Activated T-cell treated with anti-CD3 and anti-CD28 coated beads, Interleukin-2, amount 50 U/mL, for 4 hours (primary cell): ENCODE results near the gene TEX9. TPM values are rescaled to one million over a fixed set of nuclear protein-coding genes. Genes with fewer than 3 reads are reported as not detected.

Experiments
- ATAC-seq, 2 donors: fragments of 200-7000 bp; cut with Tn5 transposase; one replicate each; pipeline ENCODE4 v1.10.0; 2021
- DNase-seq: peaks from one replicate; pipeline ENCODE4 v3.0.0-alpha.2; 2020
- H3K27me3 Mint-ChIP-seq: one replicate; pipeline ENCODE4 v1.8.0; 2021; ENCODE audit warnings: low read depth, mixed read lengths
- H3K36me3 Mint-ChIP-seq: one replicate; pipeline ENCODE4 v1.8.0; 2022; ENCODE audit warnings: mixed read lengths; ENCODE audit not compliant: insufficient read depth
- H3K4me1 Mint-ChIP-seq: one replicate; pipeline ENCODE4 v1.8.0; 2021; ENCODE audit warnings: low read depth, mixed read lengths
- H3K4me3 Mint-ChIP-seq: one replicate; pipeline ENCODE4 v1.8.0; 2021; ENCODE audit warnings: mild to moderate bottlenecking, moderate library complexity, mixed read lengths
- H3K9me3 Mint-ChIP-seq: one replicate; pipeline ENCODE4 v1.8.0; 2021; ENCODE audit warnings: mixed read lengths
- total RNA-seq, 3 donors: library from RNA; stranded (reverse); gene quantifications; one replicate each; pipeline ENCODE4 v1.2.1, GENCODE V29; 2021

TEX9 gene
- total RNA-seq, 3 donors from 2014 or later, result 0.63 to 1.1 (median 0.94) TPM

DNA sequence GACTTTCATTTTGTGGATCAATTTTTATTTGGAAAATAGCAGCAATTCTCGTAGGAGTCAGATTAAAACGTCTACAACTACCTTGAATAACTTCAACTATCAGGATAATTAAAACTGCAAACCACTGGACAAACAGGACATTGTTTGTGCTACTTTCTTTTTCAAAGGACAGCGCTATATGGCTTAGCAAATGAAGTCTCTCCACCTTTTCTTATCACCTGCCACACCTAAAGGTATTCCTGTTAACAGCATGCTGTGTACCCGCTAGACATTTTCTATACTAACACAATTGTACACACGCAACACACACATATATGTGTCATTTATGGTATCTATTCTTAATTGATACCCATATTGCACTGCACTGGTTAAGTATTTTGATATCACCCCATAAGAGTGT, 80.5 kb downstream of the TEX9 start:
- no peaks in the 10 kb centered on the region for H3K27me3 Mint-ChIP-seq
- no peak overlapping the region for H3K4me3 Mint-ChIP-seq

DNA sequence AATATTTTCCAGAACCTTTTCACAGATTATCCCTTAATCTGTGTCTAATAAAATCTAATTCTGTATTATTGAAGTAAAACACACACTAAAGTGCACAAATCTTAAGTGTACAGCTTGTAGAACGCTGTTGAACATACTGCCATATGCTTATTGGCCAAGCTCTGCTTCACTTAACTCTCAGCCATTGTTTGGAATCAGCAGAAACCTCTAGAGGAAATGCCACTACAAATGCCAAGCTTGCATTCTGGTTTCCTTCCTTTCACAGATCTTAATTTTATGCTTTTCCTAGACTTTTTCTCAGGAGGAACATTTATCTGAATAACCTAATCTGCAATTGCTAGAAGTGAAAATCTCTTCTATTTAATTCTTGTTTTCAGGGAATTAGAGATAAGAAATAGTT, 89.6 kb downstream of the TEX9 start:
- DNase-seq (no peak), ATAC-seq (no peak)
- no peak overlapping the region for H3K4me3 Mint-ChIP-seq
- H3K36me3 Mint-ChIP-seq, result no peaks in the 10 kb centered on the region
- peaks cover 12% of the 10 kb centered on the region for H3K27me3 Mint-ChIP-seq
- peaks cover 7% of the 10 kb centered on the region for H3K9me3 Mint-ChIP-seq
- H3K4me1 Mint-ChIP-seq, result no peaks in the 10 kb centered on the region

More for the DNA sequence above, 80.5 kb downstream of the TEX9 start:
- ATAC-seq (no peak), DNase-seq (no peak)
- Mint-ChIP-seq H3K9me3 (peaks cover 3% of the 10 kb centered on the region), H3K36me3 (no peaks in the 10 kb centered on the region), H3K4me1 (no peaks in the 10 kb centered on the region)

DNA sequence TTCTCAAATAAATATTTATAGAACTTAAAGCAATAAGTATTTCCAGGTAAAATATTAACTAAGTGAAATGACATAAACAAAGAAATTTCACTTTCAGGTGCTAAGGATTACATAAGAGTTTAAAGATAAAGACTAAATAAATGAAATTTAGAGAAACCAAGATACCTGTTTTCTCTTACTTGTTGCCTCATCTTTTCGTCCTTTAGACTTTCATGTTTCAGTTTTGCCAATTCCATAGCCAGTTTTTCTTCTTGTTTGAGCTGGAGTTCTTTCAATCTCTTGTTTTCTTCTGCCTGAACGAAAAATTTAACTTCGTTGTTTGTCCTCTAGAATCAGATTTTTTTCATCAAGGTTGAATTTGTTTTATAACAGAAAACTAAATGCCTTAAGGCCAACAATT, 91.0 kb downstream of the TEX9 start:
- peaks cover 7% of the 10 kb centered on the region for H3K9me3 Mint-ChIP-seq
- no peak overlapping the region for H3K4me3 Mint-ChIP-seq
- H3K27me3 Mint-ChIP-seq, result peaks cover 10% of the 10 kb centered on the region
- DNase-seq, result no peak
- no peak for ATAC-seq
- H3K36me3 Mint-ChIP-seq, result no peaks in the 10 kb centered on the region
- no peaks in the 10 kb centered on the region for H3K4me1 Mint-ChIP-seq

DNA sequence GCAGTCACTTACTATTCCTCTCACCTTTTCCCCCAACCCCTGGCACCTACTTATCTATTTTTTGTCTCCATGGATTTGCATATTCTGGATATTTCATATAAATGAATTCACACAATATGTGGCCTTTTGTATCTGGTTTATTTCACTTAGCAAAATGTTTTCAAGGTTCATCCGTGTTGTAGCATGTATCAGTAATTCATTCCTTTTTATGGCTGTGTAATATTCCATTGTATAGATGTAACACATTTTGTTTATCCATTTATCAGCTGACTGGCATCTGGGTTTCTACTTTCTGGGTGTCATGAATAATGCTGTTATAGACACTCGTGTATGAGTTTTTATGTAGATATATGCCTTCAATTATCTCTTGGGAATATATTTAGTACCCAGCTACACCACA, 93.9 kb downstream of the TEX9 start:
- Mint-ChIP-seq H3K27me3 (peaks cover 17% of the 10 kb centered on the region), H3K9me3 (peaks cover 7% of the 10 kb centered on the region)

DNA sequence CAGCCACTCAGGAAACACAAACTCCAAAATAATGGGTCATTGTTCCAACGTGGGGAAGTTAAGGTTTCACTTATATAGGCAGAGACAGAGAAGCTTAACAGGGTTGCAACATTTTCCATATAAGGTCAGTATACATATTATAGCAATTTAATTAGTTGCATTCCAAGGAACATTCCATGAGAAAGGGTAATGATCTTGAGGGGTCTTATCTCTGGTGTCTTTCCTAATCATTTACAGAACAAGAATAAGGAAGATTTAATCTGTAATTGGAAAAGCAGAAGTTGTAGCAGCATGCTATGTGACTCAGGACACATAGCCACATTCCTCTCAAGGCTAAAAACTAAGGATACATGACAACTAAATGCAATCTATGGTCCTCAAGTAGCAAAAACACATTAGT, 94.8 kb downstream of the TEX9 start:
- Mint-ChIP-seq H3K4me1 (peaks cover 8% of the 10 kb centered on the region), H3K9me3 (peaks cover 7% of the 10 kb centered on the region)

More for the DNA sequence above, 93.9 kb downstream of the TEX9 start:
- H3K36me3 Mint-ChIP-seq, result no peaks in the 10 kb centered on the region
- H3K4me3 Mint-ChIP-seq, result no peak overlapping the region
- ATAC-seq (no peak), DNase-seq (no peak)
- H3K4me1 Mint-ChIP-seq, result no peaks in the 10 kb centered on the region

DNA sequence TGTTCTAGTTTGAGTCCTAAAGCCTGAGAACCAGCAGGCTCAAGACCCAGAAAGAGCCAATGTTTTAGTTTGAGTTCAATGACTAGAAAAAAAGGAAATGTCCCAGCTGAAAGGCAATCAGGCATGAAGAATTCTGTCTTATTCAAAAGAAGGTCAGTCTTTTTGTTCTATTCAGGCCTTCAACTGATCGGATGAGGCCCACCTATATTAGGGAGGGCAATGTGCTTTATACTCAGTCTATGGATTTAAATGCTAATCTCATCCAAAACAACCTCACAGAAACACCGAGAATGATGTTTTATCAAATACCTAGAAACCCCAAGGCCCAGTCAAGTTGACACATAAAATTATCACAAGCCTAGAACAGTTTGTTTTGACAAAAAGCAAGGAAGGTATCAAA, 95.7 kb downstream of the TEX9 start:
- ATAC-seq, result no peak
- Mint-ChIP-seq H3K4me3 (no peak overlapping the region), H3K36me3 (no peaks in the 10 kb centered on the region), H3K9me3 (peaks cover 7% of the 10 kb centered on the region), H3K4me1 (peaks cover 10% of the 10 kb centered on the region), H3K27me3 (peaks cover 30% of the 10 kb centered on the region)
- no peak for DNase-seq

More for the DNA sequence above, 94.8 kb downstream of the TEX9 start:
- ATAC-seq (no peak), DNase-seq (no peak)
- peaks cover 25% of the 10 kb centered on the region for H3K27me3 Mint-ChIP-seq
- H3K4me3 Mint-ChIP-seq, result no peak overlapping the region
- no peaks in the 10 kb centered on the region for H3K36me3 Mint-ChIP-seq

DNA sequence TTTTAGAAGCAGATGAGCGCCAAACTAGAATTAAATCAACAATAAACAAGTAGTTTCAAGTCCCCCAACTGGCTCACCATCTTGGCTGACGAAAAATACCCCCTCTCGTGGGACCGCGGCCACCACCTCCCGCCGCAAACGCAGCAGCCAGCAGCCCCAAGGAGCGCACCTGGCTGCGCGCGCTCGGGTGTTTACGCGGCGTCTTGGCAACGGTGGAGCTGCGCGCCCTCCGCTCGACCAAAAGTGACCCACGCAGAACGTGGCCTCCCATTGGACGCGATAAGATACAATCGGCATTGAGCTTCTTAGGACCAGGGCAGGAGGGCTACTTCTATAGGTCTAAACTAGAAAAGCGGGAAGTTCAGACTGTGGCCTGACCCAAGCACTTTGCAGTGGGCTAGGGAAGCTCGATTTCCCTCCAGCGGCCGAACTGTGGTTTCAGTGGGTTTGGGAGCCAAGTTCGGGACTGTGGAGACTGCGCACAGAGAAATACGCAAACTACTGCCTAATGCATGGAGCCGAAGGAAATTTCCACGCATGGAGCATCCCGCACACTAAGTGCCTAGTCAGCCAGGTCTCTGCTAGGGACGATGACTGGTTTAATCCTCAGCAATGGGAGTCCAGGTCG, 99.8 kb downstream of the TEX9 start, which contains the start of gene MNS1:
MNS1 (minus strand) TSS at position 245 of the 628 bp plus-strand sequence; CDS start at position 80, 165 bp downstream.
- peak within 1 kb of the TSS; percentile 83 for H3K4me3 Mint-ChIP-seq
- H3K9me3 Mint-ChIP-seq, result no peaks in the 10 kb centered on the region
- ATAC-seq (peak; percentile 97), DNase-seq (peak; percentile 27)
- H3K4me1 Mint-ChIP-seq, result peaks cover 20% of the 10 kb centered on the region
- peaks cover 26% of the 10 kb centered on the region for H3K27me3 Mint-ChIP-seq
- H3K36me3 Mint-ChIP-seq, result no peaks in the 10 kb centered on the region

DNA sequence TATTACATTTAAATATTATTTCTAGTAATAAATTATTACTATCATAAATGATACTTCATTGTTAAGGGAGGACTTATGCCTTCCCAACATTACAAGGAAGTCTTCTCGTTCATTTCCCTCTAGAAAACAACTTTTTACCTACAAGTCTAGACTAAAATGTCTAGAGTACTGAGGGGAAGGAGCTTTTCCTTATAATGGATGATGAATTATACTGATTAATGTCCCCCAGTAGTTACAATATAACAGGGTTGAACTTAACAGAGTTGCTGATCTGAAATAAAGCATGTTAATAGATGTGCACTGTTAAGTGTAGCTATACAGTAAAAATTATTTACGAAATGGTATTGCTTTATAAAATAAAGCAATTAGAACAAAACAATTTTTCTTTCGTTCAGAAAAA, 102.4 kb downstream of the TEX9 start:
- Mint-ChIP-seq H3K4me3 (no peak overlapping the region), H3K4me1 (peaks cover 20% of the 10 kb centered on the region), H3K36me3 (no peaks in the 10 kb centered on the region), H3K27me3 (peaks cover 26% of the 10 kb centered on the region), H3K9me3 (no peaks in the 10 kb centered on the region)
- no peak for DNase-seq
- ATAC-seq, result no peak

DNA sequence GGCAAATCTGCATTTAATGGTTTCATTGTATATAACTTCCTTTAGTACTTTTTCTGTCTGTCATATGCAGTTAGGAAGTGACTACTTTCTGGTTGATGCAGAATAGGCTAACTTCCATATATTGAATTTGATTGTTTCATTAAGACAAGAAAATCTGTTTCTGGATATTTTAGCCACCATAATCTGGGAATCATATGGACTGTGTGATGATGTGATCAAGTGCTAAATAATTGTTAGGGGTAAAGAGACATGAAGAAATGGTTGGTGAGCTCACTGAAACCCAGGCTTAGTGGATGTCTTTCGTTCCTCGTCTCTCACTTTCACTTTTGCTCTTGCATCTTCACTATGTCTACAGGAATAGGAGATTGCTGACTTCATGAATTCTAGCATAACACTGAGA, 103.2 kb downstream of the TEX9 start:
- DNase-seq (no peak), ATAC-seq (peak; percentile 58 to 69)
- H3K4me3 Mint-ChIP-seq, result peak overlapping the region; percentile 80
- no peaks in the 10 kb centered on the region for H3K36me3 Mint-ChIP-seq
- peaks cover 24% of the 10 kb centered on the region for H3K27me3 Mint-ChIP-seq
- H3K9me3 Mint-ChIP-seq, result no peaks in the 10 kb centered on the region
- H3K4me1 Mint-ChIP-seq, result peaks cover 20% of the 10 kb centered on the region

DNA sequence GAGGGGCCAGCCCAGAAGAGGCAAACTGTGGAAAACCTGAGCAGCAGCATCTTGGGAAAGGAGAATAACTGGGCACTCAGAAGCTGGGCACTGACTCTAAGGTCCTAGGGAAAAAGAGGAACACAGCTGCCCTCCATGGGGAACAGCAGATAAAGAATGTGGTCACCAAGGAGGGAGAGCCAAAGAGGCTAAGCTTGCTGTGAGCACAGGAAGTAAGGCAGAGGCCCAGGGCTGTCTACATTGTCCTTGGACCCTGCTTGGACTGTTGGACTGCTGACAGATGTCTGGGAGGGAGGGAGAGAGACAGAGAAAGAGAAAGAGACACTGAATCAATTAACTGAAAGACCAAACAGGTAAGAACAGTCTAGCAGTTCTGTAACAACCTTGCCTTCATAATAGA, 104.3 kb downstream of the TEX9 start:
- Mint-ChIP-seq H3K9me3 (no peaks in the 10 kb centered on the region), H3K27me3 (peaks cover 15% of the 10 kb centered on the region), H3K36me3 (no peaks in the 10 kb centered on the region), H3K4me3 (no peak overlapping the region), H3K4me1 (peaks cover 18% of the 10 kb centered on the region)
- no peak for DNase-seq
- ATAC-seq, result no peak

DNA sequence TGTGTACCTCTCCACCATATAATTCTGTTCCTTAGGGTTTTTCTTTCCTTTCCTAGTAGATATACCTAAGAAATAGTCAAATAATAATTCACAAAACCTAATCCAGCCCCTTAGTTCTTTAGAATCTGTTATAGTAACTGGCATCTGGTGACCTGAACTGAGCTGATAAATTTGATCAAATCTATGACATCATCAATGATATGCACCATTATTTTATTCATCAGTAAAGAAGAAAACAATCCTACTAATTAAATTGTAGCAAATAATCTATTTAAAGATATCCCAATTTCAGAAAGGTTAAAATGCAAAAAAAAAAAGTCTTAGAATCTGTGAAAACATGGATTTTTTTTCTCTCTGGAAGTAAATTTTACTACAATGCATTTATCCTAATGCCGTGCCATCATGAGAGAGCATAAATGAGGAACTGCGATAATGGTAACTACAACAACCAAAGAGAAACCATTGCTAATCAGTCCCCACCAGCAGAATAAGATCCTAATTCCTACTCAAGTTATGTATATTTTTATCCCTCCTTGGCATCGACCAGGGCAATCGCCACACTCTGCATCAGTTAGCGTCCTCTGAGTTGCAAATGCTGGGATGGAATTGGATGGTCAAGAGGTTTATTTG, 106.3 kb downstream of the TEX9 start:
- H3K4me1 Mint-ChIP-seq, result peaks cover 9% of the 10 kb centered on the region

DNA sequence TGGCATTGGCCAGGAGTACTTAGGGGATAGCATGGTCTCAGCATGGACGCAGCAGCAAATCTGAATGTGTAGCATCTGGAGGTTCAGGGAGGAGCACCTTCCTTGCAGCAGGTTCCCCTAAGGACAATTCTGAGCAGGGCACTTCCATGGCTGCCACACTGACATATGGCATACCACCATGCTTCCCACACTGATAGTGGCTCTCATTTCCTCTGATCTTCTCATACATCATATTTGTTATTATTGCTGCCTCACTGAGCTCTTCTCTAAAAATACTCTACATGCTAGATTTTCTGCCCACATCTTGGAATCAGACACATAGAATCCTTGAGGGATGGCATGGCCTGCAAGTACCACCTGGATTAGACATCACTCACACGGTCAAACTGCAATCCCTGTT, 107.1 kb downstream of the TEX9 start:
- no peaks in the 10 kb centered on the region for H3K36me3 Mint-ChIP-seq
- no peak overlapping the region for H3K4me3 Mint-ChIP-seq
- no peaks in the 10 kb centered on the region for H3K27me3 Mint-ChIP-seq
- ATAC-seq (no peak), DNase-seq (no peak)
- H3K9me3 Mint-ChIP-seq, result no peaks in the 10 kb centered on the region
- H3K4me1 Mint-ChIP-seq, result peaks cover 9% of the 10 kb centered on the region

More for the DNA sequence above, 106.3 kb downstream of the TEX9 start:
- Mint-ChIP-seq H3K27me3 (no peaks in the 10 kb centered on the region), H3K9me3 (no peaks in the 10 kb centered on the region), H3K36me3 (no peaks in the 10 kb centered on the region), H3K4me3 (no peak overlapping the region)
- ATAC-seq, result no peak
- no peak for DNase-seq

DNA sequence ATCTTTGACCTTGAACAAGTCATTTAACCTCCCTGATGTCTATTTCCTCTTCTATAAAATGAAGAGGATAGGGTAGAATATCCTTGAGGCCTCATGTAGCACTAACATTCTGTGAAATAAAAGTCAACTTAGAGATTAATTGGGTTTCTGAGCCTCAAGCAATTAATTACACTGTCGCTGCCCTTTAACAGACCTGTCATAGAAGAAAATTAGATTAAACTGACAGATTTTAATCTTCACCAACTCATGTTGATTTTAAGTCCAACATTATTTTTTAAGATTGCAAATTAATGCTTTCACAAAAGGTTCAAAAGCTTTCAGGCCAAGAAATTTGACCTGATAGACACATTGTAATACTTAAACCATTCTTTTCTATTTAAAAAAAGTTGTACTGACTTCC, 107.8 kb downstream of the TEX9 start:
- DNase-seq (no peak), ATAC-seq (no peak)
- no peaks in the 10 kb centered on the region for H3K36me3 Mint-ChIP-seq
- peaks cover 9% of the 10 kb centered on the region for H3K4me1 Mint-ChIP-seq
- H3K9me3 Mint-ChIP-seq, result no peaks in the 10 kb centered on the region
- H3K27me3 Mint-ChIP-seq, result no peaks in the 10 kb centered on the region
- no peak overlapping the region for H3K4me3 Mint-ChIP-seq

DNA sequence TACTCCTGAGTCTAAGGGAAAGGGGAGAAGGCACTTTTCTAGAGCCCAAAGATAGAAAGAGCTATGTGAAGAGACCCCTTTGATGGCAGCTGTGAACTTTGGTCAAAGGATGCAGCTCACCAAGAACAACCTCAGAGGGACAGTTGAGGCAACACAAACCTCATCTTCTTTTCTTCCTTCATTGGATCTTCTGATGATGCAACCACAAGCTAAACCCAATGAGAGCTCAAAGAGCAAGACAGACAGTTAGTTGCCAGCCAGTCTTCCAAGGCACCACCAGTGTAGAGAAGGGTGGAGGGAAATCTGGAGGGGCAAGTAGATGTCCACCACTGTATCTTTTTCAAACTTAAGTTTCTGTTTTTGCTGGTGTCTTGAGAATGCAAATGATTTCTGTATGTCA, 110.1 kb downstream of the TEX9 start:
- no peak for DNase-seq
- no peak for ATAC-seq
- Mint-ChIP-seq H3K4me3 (no peak overlapping the region), H3K27me3 (peaks cover 7% of the 10 kb centered on the region), H3K36me3 (no peaks in the 10 kb centered on the region), H3K9me3 (peaks cover 3% of the 10 kb centered on the region), H3K4me1 (no peaks in the 10 kb centered on the region)
